K562 (cell line): Measurements from ENCODE around the gene ATP6V0A1. TPM values are rescaled to one million over a fixed set of nuclear protein-coding genes. Genes with fewer than 3 reads are reported as not detected.

Experiments
- ARNT ChIP-seq, 2 experiments: fragments of 450-650 bp; IDR thresholded peaks; 2 replicates each; pipeline ENCODE4 v1.6.1; 2016; ENCODE audit warnings: mild to moderate bottlenecking in 1 of 2
- CUX1 ChIP-seq: fragments of 200-800 bp; sonication (Bioruptor generic); IDR thresholded peaks from 2 replicates; pipeline ENCODE4 v1.6.1; 2016; ENCODE audit warnings: missing genetic modification characterization, missing compliant biosample characterization
- MCM7 ChIP-seq, 2 experiments: fragments of 450-650 bp; IDR thresholded peaks; 2 replicates each; pipeline ENCODE4 v1.6.1; 2016 to 2018
- MNT ChIP-seq, 2 experiments: fragments of 450-650 bp; conservative IDR thresholded peaks; 2 replicates each; pipeline ENCODE4 v1.6.1; 2017; ENCODE audit warnings: mild to moderate bottlenecking in 2 of 2, moderate library complexity in 2 of 2
- RAD51 ChIP-seq: fragments of 450-650 bp; IDR thresholded peaks from 2 replicates; pipeline ENCODE4 v1.7.1; 2016; ENCODE audit warnings: low read depth, mild to moderate bottlenecking, borderline replicate concordance
- RREB1 ChIP-seq: fragments of 250-450 bp; sonication (Bioruptor Pico); IDR thresholded peaks from 2 replicates; pipeline ENCODE4 v1.4.0; 2020
- SIN3B ChIP-seq: fragments of 450-650 bp; IDR thresholded peaks from 2 replicates; pipeline ENCODE4 v1.6.1; 2017; ENCODE audit warnings: low read depth, mild to moderate bottlenecking, moderate library complexity
- TCF3 ChIP-seq: sonication (generic); formaldehyde crosslinking; IDR thresholded peaks from 2 replicates; pipeline ENCODE4 v1.4.0; 2020; ENCODE audit warnings: mild to moderate bottlenecking, missing genetic modification reagents
- TGIF2 ChIP-seq: sonication (generic); formaldehyde crosslinking; IDR thresholded peaks from 2 replicates; pipeline ENCODE4 v1.8.1; 2022; ENCODE audit warnings: mild to moderate bottlenecking, missing genetic modification reagents, moderate library complexity
- TSC22D4 ChIP-seq: fragments of 450-650 bp; IDR thresholded peaks from 2 replicates; pipeline ENCODE4 v1.6.1; 2016; ENCODE audit warnings: missing genetic modification characterization, missing biosample characterization, control low read depth
- ZNF561 ChIP-seq: fragments of 450-650 bp; formaldehyde crosslinking; conservative IDR thresholded peaks from 2 replicates; pipeline ENCODE4 v1.4.0; 2020; ENCODE audit warnings: mild to moderate bottlenecking, moderate library complexity
- ZNF584 ChIP-seq: fragments of 200-800 bp; sonication (Bioruptor generic); IDR thresholded peaks from 2 replicates; pipeline ENCODE4 v1.6.1; 2016; ENCODE audit warnings: low read depth, mild to moderate bottlenecking, missing genetic modification characterization, missing compliant biosample characterization
- polyA plus RNA-seq, 8 experiments: library from polyadenylated mRNA; depleted of rRNA in 4 of 8; stranded (reverse) in 5 of 8; unstranded in 3 of 8; fragments of >200 nt; fragmentation: Nextera tagmentation in 2 of 8; fragmentation: Illumina TruSeq in 1 of 8; extraction: Ambion mirVana in 2 of 8; extraction: Trizol in 1 of 8; gene quantifications; 2 replicates each; pipeline versions ENCODE4 v1.2.1 to v1.2.3, GENCODE V29; 2011 to 2014; ENCODE audit warnings: inconsistent platforms in 1 of 8, missing spikeins in 1 of 8
- total RNA-seq, 7 experiments: library from RNA; depleted of rRNA in 6 of 7; stranded (reverse); fragments of >200 nt in 6 of 7; fragmentation: Illumina TruSeq in 2 of 7; extraction: Trizol in 2 of 7; gene quantifications; 2 replicates each; pipeline versions ENCODE4 v1.2.1 to v1.2.3, GENCODE V29; 2011 to 2021; ENCODE audit warnings: low replicate concordance in 1 of 7

The ATP6V0A1 gene
- total and polyA plus RNA-seq, 9 of the 15 experiments (the other 6 are each of a cell fraction or from before 2014, with no cell fraction given) = 11.8 to 158 (median 75.5) TPM

- no peak for TF ChIP-seq CUX1 (CRISPR knock-in tag)
- TF ChIP-seq RREB1 (CRISPR knock-in tag) = no peak
- TF ChIP-seq RAD51 = no peak
- TF ChIP-seq MNT (conservative IDR thresholded peaks at IDR 0.05) = peak; percentile 24 to 46; a peak in 3 of 4 replicates
- no peak for TF ChIP-seq TGIF2 (CRISPR knock-in tag)
- TF ChIP-seq ZNF561 (CRISPR knock-in tag) = no peak
- TF ChIP-seq MCM7 (IDR thresholded peaks at IDR 0.05) = no peak
- TF ChIP-seq TSC22D4 (tag) = no peak
- no peak for TF ChIP-seq ZNF584 (CRISPR knock-in tag)
- TF ChIP-seq SIN3B = no peak
- TF ChIP-seq TCF3 (CRISPR knock-in tag) = no peak
- TF ChIP-seq ARNT (IDR thresholded peaks at IDR 0.05) = 0 out of 4 replicates have a peak, but pooled peaks of 1 of the 2 experiments have one; percentile 19
Measured at GRCh38 chr17:42459801-42460281, 1.2 kb downstream of the ATP6V0A1 start (continued).
